GM21515 (cell line): ENCODE results near the gene SEC14L5.

Experiments
- ATAC-seq: cut with Tn5 transposase; IDR thresholded peaks from one replicate; pipeline ENCODE4 v1.9.1; 2021; ENCODE audit not compliant: unreplicated experiment

SEC14L5 gene

DNA sequence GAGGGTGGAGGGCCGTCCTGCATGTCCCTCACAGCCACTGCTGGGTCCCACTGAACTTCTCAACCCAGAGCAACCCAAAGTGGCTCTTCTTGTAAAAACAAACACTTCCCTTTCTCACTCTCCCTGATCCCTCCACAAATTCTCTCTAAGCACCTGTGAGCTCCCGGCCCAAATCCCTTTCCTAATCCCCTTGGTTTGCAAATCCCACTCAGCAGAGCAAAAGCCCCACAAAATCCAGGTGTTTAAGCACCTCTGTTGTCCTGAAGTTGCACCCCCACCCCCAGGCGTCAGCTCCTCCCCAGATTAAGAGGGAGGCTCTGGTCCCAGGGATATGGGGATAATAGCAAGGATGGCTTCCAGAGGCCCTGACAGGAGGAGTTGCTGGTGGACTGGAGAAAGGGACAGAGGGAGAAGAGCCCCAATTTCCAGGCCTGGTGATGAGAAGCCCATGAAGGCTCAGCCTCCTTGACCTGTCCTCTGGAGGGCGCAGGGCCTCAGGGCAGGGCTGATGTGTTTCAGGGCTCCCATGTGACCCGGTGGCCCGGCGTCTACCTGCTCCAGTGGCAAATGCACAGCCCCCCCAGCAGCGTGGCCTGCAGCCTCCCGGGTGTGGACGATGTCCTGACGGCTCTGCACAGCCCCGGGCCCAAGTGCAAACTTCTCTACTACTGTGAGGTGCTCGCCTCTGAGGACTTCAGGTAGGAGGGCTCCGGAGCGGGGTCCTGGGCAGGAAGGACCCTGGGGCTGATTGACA, 52.6 kb downstream of the SEC14L5 start:
- ATAC-seq, result no peak

DNA sequence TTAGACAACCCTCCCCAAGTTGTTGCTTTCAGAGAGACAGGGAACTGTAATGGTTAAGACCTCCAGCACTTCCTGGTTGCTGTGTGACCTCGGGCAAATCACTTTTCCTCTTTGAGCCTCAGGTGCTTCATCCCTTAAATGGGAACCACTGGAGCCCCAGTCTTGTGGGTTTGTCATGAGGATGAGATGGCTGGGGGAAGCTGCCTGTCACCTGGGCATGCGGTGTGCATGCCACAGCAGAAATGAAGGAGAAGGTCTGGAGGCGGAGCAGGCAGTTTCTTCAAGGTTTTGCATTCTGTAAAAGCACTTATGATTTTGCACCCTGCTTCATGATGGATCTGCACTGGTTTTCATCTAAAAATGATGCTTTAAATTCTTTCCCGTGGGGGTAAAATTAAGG, 53.5 kb downstream of the SEC14L5 start:
- ATAC-seq, result no peak

DNA sequence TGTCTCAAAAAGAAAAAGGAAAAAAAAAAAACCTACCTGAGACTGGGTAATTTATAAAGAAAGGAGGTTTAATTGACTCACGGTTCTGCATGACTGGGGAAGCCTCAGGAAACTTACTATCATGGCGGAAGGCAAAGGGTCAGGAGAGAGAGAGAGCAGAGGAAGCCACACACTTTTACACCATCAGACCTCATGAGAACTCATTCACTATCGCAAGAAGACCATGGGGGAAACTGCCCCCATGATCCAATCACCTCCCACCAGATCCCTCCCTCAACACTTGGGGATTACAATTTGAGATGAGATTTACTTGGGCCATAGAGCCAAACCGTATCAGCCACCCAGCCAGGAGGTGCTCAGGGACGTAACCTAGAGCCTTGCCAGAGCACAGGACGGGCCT, 54.8 kb downstream of the SEC14L5 start:
- ATAC-seq, result no peak

DNA sequence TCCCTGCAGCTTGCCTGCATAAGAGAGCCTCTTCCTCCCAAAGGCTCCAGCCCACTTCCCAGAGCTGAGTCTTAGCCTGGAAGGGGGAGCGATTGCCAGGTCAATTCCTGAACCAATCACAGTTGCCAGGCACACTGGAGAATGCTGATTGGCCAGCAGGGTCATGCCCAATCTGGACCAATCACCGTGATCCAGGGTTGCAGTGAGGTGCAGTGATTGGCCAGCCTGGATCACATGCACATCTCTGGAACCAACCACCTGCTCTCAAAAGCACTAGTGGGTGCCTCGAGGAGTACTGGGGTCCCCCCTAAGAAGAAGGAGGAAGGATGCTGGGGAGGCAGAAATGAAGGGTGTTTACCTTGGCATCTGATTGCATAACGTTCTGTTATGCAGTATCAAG, 57.2 kb downstream of the SEC14L5 start:
- no peak for ATAC-seq

DNA sequence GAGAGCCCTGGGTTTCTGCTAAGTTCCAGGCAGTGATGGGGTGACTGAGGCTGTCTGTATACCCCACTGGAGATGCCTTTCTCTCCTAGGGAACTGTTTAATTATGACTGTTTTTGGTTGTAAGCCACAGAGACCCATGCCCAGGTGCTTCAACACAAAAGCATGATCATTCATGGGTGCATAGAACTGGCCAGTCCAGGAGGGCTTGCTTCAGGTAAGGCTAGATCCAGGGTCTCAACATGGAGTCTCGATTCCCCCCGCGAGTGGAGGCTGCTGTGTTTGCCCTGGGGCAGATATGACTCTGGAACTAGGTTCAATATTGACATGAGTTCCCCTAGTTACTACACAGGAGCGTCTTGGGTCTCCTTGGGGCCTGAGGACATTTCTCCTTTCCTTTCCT, 57.8 kb downstream of the SEC14L5 start:
- ATAC-seq, result no peak

DNA sequence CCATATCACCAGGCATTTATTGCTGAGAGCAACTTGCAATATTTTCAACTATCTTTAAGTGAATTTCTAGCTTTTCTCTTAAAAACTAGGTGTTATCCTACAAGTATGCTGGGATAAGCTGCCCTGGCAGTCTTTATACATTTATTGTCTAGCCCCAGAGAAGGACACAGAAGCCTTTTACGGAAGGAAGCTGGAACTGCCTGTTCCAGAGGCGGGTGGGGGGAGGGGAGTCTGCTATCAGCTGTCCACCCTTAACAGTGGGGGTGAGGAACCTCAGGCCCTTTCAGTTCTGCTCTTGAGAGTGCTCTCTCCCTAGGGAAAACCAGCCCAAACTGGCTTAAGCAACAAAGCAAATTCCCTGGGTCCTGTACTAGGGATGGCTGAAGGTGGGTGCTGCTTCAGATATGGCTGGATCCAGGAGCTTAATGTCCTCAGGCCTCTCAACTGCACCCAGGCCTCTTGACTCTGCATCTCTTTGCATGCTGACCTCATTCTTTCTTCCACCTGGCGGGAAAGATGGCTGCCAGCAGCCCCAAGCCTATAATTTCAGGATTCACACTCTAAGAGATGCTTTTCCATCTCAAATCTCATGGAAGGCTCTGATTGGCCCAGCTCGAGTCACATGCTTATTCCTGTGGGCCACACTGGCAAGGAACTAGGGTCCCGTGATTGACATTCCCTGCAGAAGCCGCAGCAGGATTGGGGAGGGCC, 59.0 kb downstream of the SEC14L5 start:
- ATAC-seq, result no peak

DNA sequence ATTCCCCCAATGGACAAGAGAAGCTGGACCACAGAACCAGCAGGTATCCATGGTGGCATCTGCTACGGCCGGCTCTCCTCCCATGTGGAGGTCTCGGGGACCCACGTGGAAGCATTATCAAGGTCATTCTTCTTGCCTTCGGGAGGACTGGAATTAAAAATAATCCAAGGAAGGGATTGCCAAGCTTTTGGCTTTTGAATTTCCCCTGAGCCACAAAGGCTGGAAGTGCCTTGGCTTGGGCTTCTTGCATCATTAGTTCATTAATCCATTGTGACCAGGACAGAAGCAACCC, 59.5 kb downstream of the SEC14L5 start:
- ATAC-seq, result no peak

DNA sequence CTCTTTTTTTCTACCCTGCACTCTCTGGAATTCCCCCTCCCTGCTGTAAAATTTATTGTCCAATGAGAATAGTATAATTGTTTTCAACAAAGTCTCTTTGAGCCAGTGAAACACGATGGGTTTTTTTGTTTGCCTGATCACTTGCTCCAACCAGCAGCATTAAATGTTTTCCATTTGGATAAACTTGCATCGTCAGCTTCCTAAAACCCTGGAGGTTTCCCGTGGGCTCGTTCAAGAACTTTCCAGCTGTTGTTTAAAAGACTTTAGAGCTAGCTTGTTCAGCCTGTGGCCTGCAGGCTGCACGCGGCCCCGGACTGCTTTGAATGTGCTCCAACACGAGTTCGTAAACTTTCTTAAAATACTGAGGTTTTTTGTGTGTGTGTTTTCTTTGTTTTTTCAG, 60.7 kb downstream of the SEC14L5 start:
- ATAC-seq, result no peak

DNA sequence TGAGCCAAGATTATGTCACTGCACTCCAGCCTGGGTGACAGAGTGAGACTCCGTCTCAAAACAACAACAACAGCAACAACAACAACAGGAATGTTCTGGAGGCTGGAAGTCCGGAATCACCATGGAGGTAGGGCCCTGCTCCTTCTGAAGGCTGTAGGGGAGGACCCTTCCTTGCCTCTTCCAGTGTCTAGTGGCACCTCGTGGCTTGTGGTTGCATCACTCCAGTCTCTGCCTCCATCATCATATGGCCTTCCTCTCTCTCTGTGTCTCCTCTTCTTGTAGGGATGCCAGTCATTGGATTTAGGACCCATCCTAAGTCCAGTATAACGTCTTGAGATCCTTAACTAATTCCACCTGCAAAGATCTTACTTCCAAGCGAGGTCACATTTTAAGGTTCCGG, 61.6 kb downstream of the SEC14L5 start:
- ATAC-seq, result no peak

DNA sequence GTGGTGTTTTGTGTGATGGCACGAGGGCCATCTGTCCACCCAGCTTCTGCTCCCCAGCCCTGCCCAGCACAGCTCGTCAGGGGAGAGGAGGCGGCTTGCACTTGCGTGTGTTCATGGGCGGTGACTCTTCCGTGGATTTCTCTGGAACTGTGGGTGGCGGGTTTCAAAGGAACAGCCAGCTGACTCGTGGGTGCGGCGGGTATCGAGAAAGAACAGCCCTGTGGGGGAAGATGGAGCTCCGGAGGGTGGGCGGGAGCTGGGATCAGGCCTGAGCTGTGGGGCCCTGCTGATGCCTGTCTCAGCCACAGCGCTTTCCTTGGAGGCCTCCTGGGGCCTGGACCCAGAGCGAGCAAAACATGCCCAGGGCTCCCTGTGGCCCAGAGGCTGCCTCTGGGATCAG, 62.4 kb downstream of the SEC14L5 start:
- no peak for ATAC-seq

DNA sequence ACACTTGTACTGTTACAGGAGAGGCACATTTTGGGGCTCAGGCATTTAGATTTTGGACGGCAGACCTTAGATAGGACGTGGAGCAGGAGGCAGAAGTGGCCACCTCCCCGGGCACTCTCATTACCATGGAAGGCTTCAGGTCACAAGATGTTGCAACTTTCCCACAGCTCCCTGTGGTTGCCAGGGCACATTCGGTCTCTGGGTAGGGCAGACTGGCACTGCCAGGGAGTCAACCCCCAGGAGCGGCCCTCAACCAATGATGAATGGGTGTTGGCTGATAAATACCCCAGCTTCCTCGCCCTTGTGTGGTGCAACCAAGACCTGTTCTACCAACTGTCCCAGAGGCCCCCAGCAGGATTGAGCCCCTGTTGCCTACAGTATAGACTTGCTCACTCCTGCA, 64.4 kb downstream of the SEC14L5 start:
- ATAC-seq, result no peak

DNA sequence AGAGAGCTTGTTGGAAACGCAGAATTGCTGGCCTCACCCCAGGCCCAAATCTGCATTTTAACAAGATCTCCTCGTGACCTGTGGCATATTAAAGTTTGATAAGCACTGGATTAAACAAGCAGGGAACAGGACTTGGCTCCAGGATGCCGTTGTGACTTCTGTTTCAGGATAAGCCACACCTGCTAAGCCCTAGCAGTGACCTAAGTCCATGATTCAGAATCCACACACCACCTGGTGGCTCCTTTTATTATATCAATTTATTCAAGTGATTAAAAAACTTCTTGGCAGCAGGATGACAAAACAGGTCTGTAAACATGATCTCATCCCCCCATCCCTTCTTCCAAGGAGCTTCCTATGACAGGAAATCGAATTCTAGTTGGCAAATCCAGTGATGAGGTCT, 66.5 kb downstream of the SEC14L5 start:
- no peak for ATAC-seq

DNA sequence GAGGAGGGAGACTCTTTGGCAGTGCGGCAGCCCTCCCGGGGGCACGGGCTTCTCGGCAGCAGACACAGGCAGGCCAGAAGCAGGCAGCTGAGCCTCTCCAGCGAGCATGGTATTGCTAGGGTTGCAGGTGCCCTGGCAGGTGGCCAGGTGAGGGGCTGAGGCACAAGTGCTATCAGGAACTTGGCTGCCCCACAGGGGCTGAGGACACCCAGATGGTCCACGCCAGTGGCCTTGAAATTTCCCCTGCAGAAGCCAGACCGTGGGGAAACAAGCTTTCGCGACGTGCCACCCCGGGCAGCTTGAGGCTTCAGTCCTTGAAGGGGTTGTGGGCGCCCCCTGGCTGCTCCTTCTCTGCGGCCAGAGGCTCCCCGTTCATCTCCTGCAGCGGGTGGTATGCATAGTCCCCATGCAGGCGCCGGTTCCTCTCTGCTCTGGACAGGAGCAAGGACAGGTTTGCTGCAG, 67.1 kb downstream of the SEC14L5 start:
- no peak for ATAC-seq

DNA sequence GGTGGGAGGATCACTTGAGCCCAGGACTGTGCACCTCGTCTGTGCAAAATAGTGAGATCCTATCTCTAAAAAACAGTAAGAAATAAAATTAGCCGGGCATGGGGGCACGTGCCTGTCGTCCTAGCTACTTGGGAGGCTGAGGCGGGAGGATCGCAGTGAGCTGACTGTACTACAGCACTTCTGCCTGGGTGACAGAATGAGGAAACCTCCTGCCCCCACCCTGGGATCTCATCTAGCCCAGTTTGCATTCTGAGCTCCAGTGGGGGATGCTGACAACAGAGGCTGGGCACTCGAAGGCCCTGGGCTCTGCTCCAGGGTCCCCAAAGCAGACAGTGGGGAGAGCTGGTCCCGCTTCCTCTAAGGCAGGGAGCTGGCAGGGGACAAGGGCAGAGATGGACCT, 68.5 kb downstream of the SEC14L5 start:
- no peak for ATAC-seq

DNA sequence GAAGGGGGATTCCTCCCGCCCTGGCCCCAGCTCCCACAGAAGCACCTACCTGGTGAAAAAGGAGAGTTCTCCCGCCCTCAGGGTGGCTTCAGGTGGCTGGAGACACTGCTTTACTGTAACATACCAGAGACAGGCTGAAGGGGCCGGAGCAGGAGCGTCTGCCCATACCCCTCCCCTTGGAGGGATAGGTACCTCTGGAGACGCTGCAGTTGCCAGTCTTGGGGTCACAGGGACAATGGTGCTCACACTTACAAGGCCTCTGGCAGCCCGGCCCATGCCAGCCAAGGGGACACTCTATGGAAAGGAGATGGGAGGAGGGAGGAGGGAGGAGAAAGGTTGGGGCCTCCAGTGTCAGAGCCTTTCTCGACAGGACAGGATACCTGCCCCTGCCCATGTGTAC, 69.0 kb downstream of the SEC14L5 start:
- ATAC-seq, result no peak

DNA sequence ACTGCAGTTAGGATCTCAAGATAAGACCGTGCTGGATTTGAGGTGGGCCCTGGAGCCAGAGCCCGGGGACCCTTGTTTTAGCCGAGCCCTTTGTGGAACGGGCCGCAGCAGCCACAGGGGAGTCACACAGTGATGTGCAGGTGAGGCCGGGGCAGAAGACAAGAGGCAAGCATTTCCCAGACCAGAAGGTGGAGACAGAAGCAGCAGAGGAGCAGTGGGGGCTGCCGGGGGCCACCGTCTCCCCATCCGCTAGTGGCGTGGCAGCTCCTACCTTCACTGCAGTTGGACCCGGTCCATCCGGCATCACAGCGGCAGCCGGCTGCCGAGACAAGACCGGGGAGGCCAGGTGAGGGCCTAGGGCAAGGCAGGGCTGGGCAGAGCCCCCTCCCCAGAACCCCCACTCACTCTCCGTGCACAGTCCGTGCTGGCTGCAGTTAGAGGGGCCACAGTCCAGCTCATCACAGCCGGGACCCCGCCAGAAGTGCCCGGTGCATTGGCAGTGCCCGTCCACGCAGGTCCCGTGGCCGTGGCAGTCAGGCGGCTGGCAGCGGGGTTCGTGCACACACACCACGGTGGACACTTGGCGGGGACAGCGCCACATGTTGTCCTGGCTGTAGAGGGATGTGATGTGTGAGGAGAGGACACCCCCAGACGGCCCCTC, 69.6 kb downstream of the SEC14L5 start:
- ATAC-seq, result no peak

DNA sequence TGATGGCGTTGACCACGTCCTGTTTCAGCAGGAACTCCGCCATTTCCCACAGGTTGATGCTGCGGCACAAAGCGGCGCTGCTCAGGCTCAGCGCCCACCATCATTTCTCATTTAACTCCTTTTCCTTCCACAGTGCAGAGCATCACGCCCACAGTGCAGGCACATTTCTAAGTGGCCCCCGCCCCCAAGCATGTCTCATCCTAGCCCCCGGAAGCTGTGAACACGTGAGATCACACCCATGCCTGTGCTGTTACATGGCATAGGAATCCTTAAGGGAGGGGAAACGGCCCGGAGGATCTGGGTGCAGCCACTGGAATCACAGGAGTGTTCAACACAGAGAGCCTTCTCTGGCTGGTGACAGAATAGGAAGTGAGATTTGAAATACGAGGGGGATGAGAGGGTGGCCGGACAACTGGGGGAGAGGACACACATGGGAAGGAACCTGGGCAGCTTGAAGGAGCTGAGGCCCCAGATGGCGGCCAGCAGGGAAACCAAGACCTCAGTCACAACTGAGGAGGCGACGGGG, 70.9 kb downstream of the SEC14L5 start:
- no peak for ATAC-seq

DNA sequence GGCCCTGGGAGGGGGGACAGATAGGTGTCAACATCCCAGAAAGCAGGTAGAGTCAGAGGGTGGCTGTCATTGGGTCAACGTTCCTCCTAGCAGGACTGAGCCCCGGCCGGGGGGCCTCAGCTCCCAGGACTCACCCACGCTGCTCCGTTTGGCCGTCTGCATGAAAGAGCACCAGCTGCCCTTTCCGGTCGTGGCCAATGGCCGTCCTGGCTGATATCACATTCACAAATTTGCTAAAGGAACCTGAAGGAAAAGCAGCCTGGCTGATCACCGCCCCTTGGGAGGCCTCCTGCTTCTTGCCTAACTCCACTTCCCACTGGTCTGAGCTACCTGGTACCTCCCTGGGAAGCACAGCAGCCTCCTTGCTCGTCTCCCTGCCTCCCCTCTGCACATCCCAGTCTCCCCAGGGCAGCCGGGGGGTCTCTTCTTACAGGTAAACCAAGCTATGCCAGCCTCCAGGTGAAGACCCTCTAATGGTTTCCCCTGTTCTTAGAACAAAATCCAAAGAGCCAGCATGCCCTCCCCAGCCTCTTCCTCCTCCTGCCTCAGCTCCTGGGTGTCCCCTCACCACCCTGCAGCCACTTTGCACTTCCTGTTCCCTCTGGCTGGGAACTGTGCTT, 72.2 kb downstream of the SEC14L5 start:
- ATAC-seq, result no peak

DNA sequence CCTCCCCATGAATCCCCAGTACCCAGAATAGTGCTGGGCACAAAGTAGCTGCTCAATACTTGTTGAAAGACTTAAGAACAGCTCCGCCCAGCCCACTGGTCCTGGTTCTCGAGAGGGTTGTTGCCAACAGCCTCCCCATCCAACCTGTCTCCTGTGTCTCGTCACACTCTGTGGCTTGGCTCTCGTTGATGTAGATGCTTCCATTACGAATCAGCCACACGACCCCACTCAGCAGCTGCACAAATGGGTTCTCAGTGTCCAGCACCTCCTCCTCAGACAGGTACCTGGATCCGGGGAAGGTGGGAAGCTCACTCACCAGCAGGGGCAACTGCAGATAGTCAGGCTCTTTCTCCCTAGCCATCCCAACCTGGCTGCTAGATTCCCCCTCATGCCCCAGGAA, 73.5 kb downstream of the SEC14L5 start:
- ATAC-seq, result no peak

DNA sequence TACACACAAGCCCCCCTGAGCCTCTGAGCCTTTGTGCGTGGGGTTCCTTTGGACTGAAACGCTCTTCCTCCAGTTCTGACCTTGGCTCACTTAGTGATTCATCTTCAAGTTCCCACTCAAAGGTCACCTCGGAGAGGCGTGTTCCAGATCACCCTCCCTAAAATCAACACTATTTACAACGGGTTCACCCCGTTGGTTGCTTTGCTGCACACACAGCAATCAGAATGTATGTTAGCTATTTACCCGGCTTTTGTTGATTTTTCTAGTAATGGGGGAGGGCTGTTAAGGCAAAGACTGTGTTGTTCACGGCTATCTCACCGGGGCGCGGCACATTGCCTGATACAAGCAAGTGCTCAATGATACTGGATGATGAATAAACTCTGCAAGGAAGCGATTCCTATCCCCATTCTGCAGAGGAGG, 74.6 kb downstream of the SEC14L5 start:
- ATAC-seq, result no peak

DNA sequence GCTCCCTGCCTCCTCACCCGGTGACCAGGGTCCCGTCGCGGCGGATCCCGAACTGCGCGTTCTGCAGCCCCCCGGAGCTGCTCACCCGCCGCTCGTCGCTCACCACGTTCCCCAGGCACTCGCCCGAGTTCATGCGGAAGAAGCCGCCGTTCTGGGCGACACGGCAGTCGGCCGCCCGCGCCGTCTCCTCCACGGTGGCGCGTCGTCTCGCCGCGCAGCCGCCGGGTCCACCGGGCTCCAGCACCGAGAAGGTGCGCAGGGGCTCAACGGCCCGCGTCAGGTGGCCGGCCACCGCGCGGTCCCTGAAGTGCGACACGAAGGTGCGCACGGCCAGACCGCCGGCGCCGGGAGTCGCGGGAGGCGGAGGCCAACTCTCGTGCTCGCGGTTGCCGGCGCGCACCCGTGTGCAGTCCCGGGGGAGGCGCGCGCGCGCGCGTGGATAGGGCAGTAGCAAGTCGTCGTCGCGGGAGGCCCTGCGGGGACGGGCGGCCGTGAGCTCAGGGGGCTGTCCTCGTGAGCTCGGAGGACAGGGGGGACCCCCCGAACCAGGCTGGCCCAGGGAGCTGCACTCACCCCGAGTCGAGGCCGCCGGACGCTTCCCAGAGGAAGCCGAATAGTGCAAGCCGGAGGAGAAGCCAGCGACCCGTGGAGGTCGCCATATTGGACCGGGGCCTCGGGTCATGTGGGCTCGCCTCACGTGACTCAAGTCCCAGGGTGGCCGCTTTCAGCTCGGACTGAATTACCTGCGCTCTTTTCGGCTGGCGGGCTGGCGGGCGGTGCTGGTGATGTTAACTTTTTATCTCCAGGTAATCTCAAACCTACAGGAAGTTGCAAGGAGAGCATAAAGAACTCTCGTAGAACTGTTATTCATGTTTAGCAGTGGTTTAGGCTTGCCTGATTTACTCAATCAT, 75.4 kb downstream of the SEC14L5 start, which contains the start of gene NAGPA:
NAGPA (minus strand) TSS at position 680 of the 911 bp plus-strand sequence; CDS start at position 659, 21 bp downstream.
- ATAC-seq, result peak; percentile 85
